A549 (cell line): ENCODE data around the gene CCDC63. TPM values are rescaled to one million over a fixed set of nuclear protein-coding genes. Genes with fewer than 3 reads are reported as not detected.

Source experiments
- ATAC-seq, 2 experiments: fragments of 200-7000 bp in 1 of 2; fragments of >200 bp in 1 of 2; cut with Nextera tagmentation in 1 of 2; cut with Tn5 transposase in 1 of 2; 3 replicates each; pipeline versions ENCODE4 v1.8.0 to v1.9.1; 2018 to 2020; ENCODE audit warnings: mild to moderate bottlenecking in 1 of 2, moderate library complexity in 1 of 2
- CTCF ChIA-PET: fragments of 300-600 bp; sonication (Branson Sonifier 250); formaldehyde crosslinking; extraction: SDS; loops from one replicate; lab custom pipeline; 2021; ENCODE audit warnings: antibody characterized with exemption, inconsistent platforms; lab: Yijun Ruan, JAX
- POLR2A ChIA-PET: fragments of 350-600 bp; formaldehyde crosslinking; extraction: SDS; loops from one replicate; lab custom pipeline; 2021; ENCODE audit warnings: antibody characterized with exemption, inconsistent platforms; lab: Yijun Ruan, JAX
- DNase-seq, 2 experiments: peaks; one replicate each; pipeline versions ENCODE4 v3.0.0 to v3.0.0-alpha.2; 2011 to 2016; ENCODE audit warnings: low read depth in 1 of 2, low spot score in 1 of 2
- FAIRE-seq: peaks from 2 replicates; lab custom pipeline; 2011; peaks lifted over from hg19 to GRCh38; lab: Jason Lieb, UNC
- H3K27ac ChIP-seq, 2 experiments: fragments of >200 bp; sonication (Bioruptor Twin); formaldehyde crosslinking; 3 replicates each; pipeline ENCODE4 v1.5.1; 2016 to 2017
- H3K4me1 ChIP-seq: fragments of >200 bp; sonication (Bioruptor Twin); formaldehyde crosslinking; 3 replicates; pipeline ENCODE4 v1.6.1; 2016
- H3K4me2 ChIP-seq: fragments of >200 bp; sonication (Bioruptor Twin); formaldehyde crosslinking; 3 replicates; pipeline ENCODE4 v1.6.1; 2016
- H3K4me3 ChIP-seq: fragments of >200 bp; sonication (Bioruptor Twin); formaldehyde crosslinking; 3 replicates; pipeline ENCODE4 v1.5.1; 2016
- H3K9me3 ChIP-seq: fragments of >200 bp; sonication (Bioruptor Twin); formaldehyde crosslinking; 3 replicates; pipeline ENCODE4 v1.6.1; 2016
- BHLHE40 ChIP-seq: IDR thresholded peaks from 2 replicates; pipeline ENCODE4 v1.6.1; 2012; ENCODE audit warnings: low read depth, low read length, inconsistent platforms
- CBX8 ChIP-seq: fragments of 200-600 bp; sonication (generic); IDR thresholded peaks from 2 replicates; pipeline ENCODE4 v1.6.1; 2016
- CHD2 ChIP-seq: fragments of 150-350 bp; IDR thresholded peaks from 2 replicates; pipeline ENCODE4 v1.6.1; 2014; ENCODE audit warnings: low read length; ENCODE audit not compliant: partially characterized antibody
- EHF ChIP-seq: fragments of 250-450 bp; sonication (Bioruptor Pico); IDR thresholded peaks from 2 replicates; pipeline ENCODE4 v1.5.0; 2020; ENCODE audit warnings: mild to moderate bottlenecking
- EHMT2 ChIP-seq: fragments of 200-600 bp; sonication (generic); IDR thresholded peaks from 2 replicates; pipeline ENCODE4 v1.6.1; 2016; ENCODE audit warnings: antibody characterized with exemption, low read depth, mild to moderate bottlenecking, moderate library complexity
- ELK1 ChIP-seq: fragments of 150-350 bp; IDR thresholded peaks from 2 replicates; pipeline ENCODE4 v1.6.1; 2014; ENCODE audit warnings: low read depth, mild to moderate bottlenecking, low read length
- ESRRA ChIP-seq: fragments of 150-350 bp; IDR thresholded peaks from 2 replicates; pipeline ENCODE4 v1.6.1; 2014; ENCODE audit warnings: mild to moderate bottlenecking, low read length, borderline replicate concordance
- FOSL2 ChIP-seq, 2 experiments: fragments of 450-650 bp in 1 of 2; fragments of >200 bp in 1 of 2; sonication (Bioruptor Twin) in 1 of 2; formaldehyde crosslinking; IDR thresholded peaks; 2 replicates each; pipeline versions ENCODE4 v1.5.0 to v1.6.1; 2016 to 2020; ENCODE audit warnings: mild to moderate bottlenecking in 1 of 2, moderate library complexity in 1 of 2
- FOXS1 ChIP-seq: fragments of 250-450 bp; sonication (Bioruptor Pico); IDR thresholded peaks from 2 replicates; pipeline ENCODE4 v1.5.0; 2020; ENCODE audit warnings: mild to moderate bottlenecking, moderate library complexity
- HES2 ChIP-seq: fragments of >200 bp; sonication (Bioruptor Twin); formaldehyde crosslinking; IDR thresholded peaks from 2 replicates; pipeline ENCODE4 v1.6.1; 2016
- HOXA7 ChIP-seq: fragments of 250-450 bp; sonication (Bioruptor Pico); IDR thresholded peaks from 2 replicates; pipeline ENCODE4 v1.5.0; 2020; ENCODE audit warnings: mild to moderate bottlenecking, moderate library complexity
- HOXB13 ChIP-seq: fragments of 250-450 bp; sonication (Bioruptor Pico); IDR thresholded peaks from 2 replicates; pipeline ENCODE4 v1.5.0; 2020; ENCODE audit warnings: low read depth, mild to moderate bottlenecking, moderate library complexity
- KDM5A ChIP-seq: fragments of 200-600 bp; sonication (generic); IDR thresholded peaks from 2 replicates; pipeline ENCODE4 v1.6.1; 2016; ENCODE audit warnings: antibody characterized with exemption, mild to moderate bottlenecking
- MAFK ChIP-seq: fragments of 450-650 bp; IDR thresholded peaks from 2 replicates; pipeline ENCODE4 v1.6.1; 2014; ENCODE audit not compliant: partially characterized antibody
- MYC ChIP-seq: IDR thresholded peaks from 2 replicates; pipeline ENCODE4 v1.6.1; 2012; ENCODE audit warnings: mild to moderate bottlenecking, inconsistent platforms, low read length, improper control_type of control experiment, borderline replicate concordance
- NFE2L2 ChIP-seq: fragments of 150-350 bp; conservative IDR thresholded peaks from 2 replicates; pipeline ENCODE4 v1.6.1; 2014; ENCODE audit warnings: low read length
- POLR2AphosphoS2 ChIP-seq: conservative IDR thresholded peaks from 2 replicates; pipeline ENCODE4 v1.6.1; 2012; ENCODE audit warnings: low read length, improper control_type of control experiment, inconsistent platforms
- RFX5 ChIP-seq: fragments of 450-650 bp; IDR thresholded peaks from 2 replicates; pipeline ENCODE4 v1.7.1; 2014; ENCODE audit warnings: antibody characterized with exemption, mild to moderate bottlenecking, moderate library complexity
- RNF2 ChIP-seq: fragments of 200-600 bp; sonication (generic); IDR thresholded peaks from 2 replicates; pipeline ENCODE4 v1.6.1; 2016; ENCODE audit warnings: low read depth, mild to moderate bottlenecking, antibody characterized with exemption, moderate library complexity, borderline replicate concordance
- ZC3H11A ChIP-seq: fragments of 450-650 bp; IDR thresholded peaks from 2 replicates; pipeline ENCODE4 v1.6.1; 2014; ENCODE audit warnings: antibody characterized with exemption, mild to moderate bottlenecking
- ZSCAN20 ChIP-seq: fragments of 250-450 bp; sonication (Bioruptor Pico); IDR thresholded peaks from 2 replicates; pipeline ENCODE4 v1.8.0; 2022; ENCODE audit warnings: mild to moderate bottlenecking, moderate library complexity
- WGBS: methylation state at CpG from one replicate; pipeline ENCODE4 v1.1.6; 2017; ENCODE audit errors: missing lambda C conversion rate; 5-methylcytosine and 5-hydroxymethylcytosine counted together
- polyA plus RNA-seq, 4 experiments: library from polyadenylated mRNA; depleted of rRNA in 3 of 4; stranded (reverse); fragments of >200 nt; fragmentation: RNase III in 1 of 4; extraction: RNeasy Plus Mini Kit Qiagen cat#74134 plus additional on column Dnase treatment in 1 of 4; gene quantifications; 2 replicates in 3 of 4; 3 replicates in 1 of 4; pipeline ENCODE4 v1.2.3, GENCODE V29; 2011 to 2017
- TF ChIP-seq, protein P1 (sequence below): fragments of 250-450 bp; sonication (Bioruptor Pico); IDR thresholded peaks from 2 replicates; pipeline ENCODE4 v1.5.0; 2021; ENCODE audit warnings: mild to moderate bottlenecking, moderate library complexity, borderline replicate concordance

Gene CCDC63
- polyA plus RNA-seq, 2 of the 4 experiments (the other 2 are of a cell fraction): 0.04 TPM; not detected in 1

DNA sequence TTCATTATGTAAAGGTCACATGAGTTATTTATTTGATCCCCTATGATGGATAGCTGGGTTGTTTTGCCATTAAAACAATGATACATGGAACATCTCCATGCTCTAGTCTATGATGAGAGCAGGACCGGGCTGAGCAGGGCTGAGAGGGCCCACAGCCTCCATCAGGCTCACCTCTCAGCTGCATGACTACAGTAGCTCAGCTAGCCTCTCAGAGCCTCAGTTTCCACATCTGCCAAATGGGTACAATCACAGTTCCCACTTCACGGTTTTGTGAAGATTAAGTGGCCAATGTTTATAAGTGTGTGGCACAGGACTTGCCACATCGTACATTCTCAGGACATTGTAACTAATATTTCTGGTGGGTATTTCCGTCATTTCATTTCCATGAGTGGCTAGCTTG is 93.5 kb downstream of the CCDC63 start:
- Histone ChIP-seq H3K27ac (no peak overlapping the region), H3K4me3 (no peak overlapping the region), H3K9me3 (peaks cover 8% of the 10 kb centered on the region; the same call in 1 of the 3 replicates), H3K4me2 (no peak overlapping the region), H3K4me1 (peaks cover 6% of the 10 kb centered on the region; the same call in 1 of the 3 replicates)
- FAIRE-seq (no peak), DNase-seq (no peak), ATAC-seq (no peak)
- POLR2A ChIA-PET: no interaction called here
- TF ChIP-seq ELK1 (no peak), MYC (no peak), HES2 (no peak), RFX5 (no peak), RNF2 (no peak), HOXB13 (no peak), ESRRA (no peak), POLR2AphosphoS2 (no peak), NFE2L2 (no peak), KDM5A (no peak), EHF (CRISPR knock-in tag) (no peak), MAFK (no peak), FOXS1 (CRISPR knock-in tag) (no peak)
- TF ChIP-seq, protein P1, sequence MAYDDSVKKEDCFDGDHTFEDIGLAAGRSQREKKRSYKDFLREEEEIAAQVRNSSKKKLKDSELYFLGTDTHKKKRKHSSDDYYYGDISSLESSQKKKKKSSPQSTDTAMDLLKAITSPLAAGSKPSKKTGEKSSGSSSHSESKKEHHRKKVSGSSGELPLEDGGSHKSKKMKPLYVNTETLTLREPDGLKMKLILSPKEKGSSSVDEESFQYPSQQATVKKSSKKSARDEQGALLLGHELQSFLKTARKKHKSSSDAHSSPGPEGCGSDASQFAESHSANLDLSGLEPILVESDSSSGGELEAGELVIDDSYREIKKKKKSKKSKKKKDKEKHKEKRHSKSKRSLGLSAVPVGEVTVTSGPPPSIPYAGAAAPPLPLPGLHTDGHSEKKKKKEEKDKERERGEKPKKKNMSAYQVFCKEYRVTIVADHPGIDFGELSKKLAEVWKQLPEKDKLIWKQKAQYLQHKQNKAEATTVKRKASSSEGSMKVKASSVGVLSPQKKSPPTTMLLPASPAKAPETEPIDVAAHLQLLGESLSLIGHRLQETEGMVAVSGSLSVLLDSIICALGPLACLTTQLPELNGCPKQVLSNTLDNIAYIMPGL (CRISPR knock-in tag): no peak
- CTCF ChIA-PET: interaction anchor here (0.7 to 3.1 kb wide), 6 partner anchors 11 to 359 kb away, joined by 3 to 11 read pairs (median 4); no protein-coding TSS in a partner anchor
- 34% methylated on average over 4 of the region's 4 CpGs for WGBS

DNA sequence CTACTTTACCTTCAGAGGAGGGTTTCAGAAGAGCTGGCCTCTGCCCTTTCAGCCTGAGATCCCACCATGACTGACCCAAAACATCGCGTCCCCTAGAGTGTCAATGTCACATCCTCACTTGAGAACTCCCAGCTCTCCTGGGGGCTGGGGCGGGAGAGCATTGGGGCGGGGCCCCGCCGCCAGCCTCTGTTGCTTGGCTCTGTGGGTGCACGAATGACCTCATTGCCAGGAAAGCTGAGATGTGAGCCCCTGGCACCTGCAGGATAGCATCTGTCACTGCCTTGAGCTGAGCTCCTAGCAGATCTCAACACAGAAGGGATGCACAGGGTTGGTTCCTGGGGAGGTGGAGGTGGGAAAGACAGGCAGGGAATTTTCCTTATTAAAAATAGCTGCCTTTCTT is 94.1 kb downstream of the CCDC63 start:
- TF ChIP-seq ZC3H11A (no peak), CBX8 (no peak), ZSCAN20 (CRISPR knock-in tag) (no peak), NFE2L2 (no peak), HOXA7 (no peak), EHMT2 (no peak)

GRCh38 chr12:110941391-110941790 is 94.6 kb downstream of the CCDC63 start:
- WGBS: 69% methylated on average over 6 of the region's 6 CpGs
- POLR2A ChIA-PET: no interaction called here
- ATAC-seq: no peak
- Histone ChIP-seq H3K4me2 (no peak overlapping the region), H3K4me3 (no peak overlapping the region), H3K9me3 (peaks cover 18% of the 10 kb centered on the region; the same call in 2 of the 3 replicates), H3K4me1 (peaks cover 6% of the 10 kb centered on the region; the same call in 1 of the 3 replicates)
- no peak for DNase-seq
- CTCF ChIA-PET: interaction anchor here (1.0 to 3.1 kb wide), 6 partner anchors 18 to 357 kb away, joined by 3 to 11 read pairs (median 4); no protein-coding TSS in a partner anchor
- no peak for TF ChIP-seq HOXA7
- TF ChIP-seq CHD2: no peak
- no peak for TF ChIP-seq ESRRA
- TF ChIP-seq BHLHE40: no peak
- no peak for TF ChIP-seq FOSL2 (IDR thresholded peaks at IDR 0.05)
- no peak for TF ChIP-seq FOSL2 (CRISPR knock-in tag; IDR thresholded peaks at IDR 0.05)
- TF ChIP-seq, all 56 proteins: peak for 0
- no peak overlapping the region for H3K27ac ChIP-seq
- no peak for FAIRE-seq

More for the DNA sequence above, 94.1 kb downstream of the CCDC63 start:
- ChIA-PET POLR2A (no interaction called here), CTCF (interaction anchor here (0.7 to 3.1 kb wide), 7 partner anchors 12 to 358 kb away, joined by 3 to 11 read pairs (median 4); no protein-coding TSS in a partner anchor)
- Histone ChIP-seq H3K4me2 (no peak overlapping the region), H3K9me3 (peaks cover 14% of the 10 kb centered on the region; the same call in 2 of the 3 replicates), H3K4me3 (no peak overlapping the region), H3K4me1 (peaks cover 6% of the 10 kb centered on the region; the same call in 1 of the 3 replicates), H3K27ac (no peak overlapping the region)
- no peak for FAIRE-seq
- WGBS: 28% methylated on average over 6 of the region's 7 CpGs
- no peak for DNase-seq
- ATAC-seq: no peak
